ENCODE results near the gene ACTA1. TPM values are rescaled to one million over a fixed set of nuclear protein-coding genes. Genes with fewer than 3 reads are reported as not detected.

The ACTA1 gene
- total RNA-seq, 2 donors from 2014 or later: 3.9 to 41.3 TPM

GRCh38 chr1:229464672-229465071 lies 30.8 kb upstream of the ACTA1 start:
- no peak for DNase-seq (ENCODE audit: low spot score)
- H3K27ac ChIP-seq: no peak overlapping the region
- intact Hi-C loops (cut with DNase I): no loop called here
- peaks cover 0 to 3% of the 10 kb centered on the region in 2 donors for H3K36me3 ChIP-seq
- no peaks in the 10 kb centered on the region for H3K27me3 ChIP-seq (replicated peaks; ENCODE audit: insufficient read depth)
- 95% methylated on average over 8 of the region's 8 CpGs for WGBS
- no peak for TF ChIP-seq CTCF (IDR thresholded peaks at IDR 0.05)
- TF ChIP-seq POLR2A (IDR thresholded peaks at IDR 0.05): no peak
- TF ChIP-seq POLR2AphosphoS5 (IDR thresholded peaks at IDR 0.05): no peak
- H3K9me3 ChIP-seq: no peaks in the 10 kb centered on the region
- no peak overlapping the region for H3K4me3 ChIP-seq
- no peaks in the 10 kb centered on the region for H3K4me1 ChIP-seq (replicated peaks)

GRCh38 chr1:229461032-229461668 lies 27.3 kb upstream of the ACTA1 start:
- Histone ChIP-seq H3K27ac (no peak overlapping the region), H3K36me3 (peaks cover 0 to 3% of the 10 kb centered on the region in 2 donors), H3K27me3 (replicated peaks; ENCODE audit: insufficient read depth) (no peaks in the 10 kb centered on the region), H3K9me3 (no peaks in the 10 kb centered on the region), H3K4me3 (no peak overlapping the region), H3K4me1 (replicated peaks) (no peaks in the 10 kb centered on the region)
- DNase-seq (ENCODE audit: low spot score): no peak
- TF ChIP-seq POLR2A (IDR thresholded peaks at IDR 0.05): no peak
- TF ChIP-seq CTCF (IDR thresholded peaks at IDR 0.05): no peak
- no peak for TF ChIP-seq POLR2AphosphoS5 (IDR thresholded peaks at IDR 0.05)
- intact Hi-C loops (cut with DNase I): no loop called here
- 86% methylated on average over 7 of the region's 7 CpGs for WGBS

- Histone ChIP-seq H3K27me3 (replicated peaks; ENCODE audit: insufficient read depth) (no peaks in the 10 kb centered on the region), H3K9me3 (no peaks in the 10 kb centered on the region), H3K36me3 (no peaks in the 10 kb centered on the region), H3K4me3 (no peak overlapping the region), H3K27ac (no peak overlapping the region), H3K4me1 (replicated peaks) (no peaks in the 10 kb centered on the region)
- TF ChIP-seq CTCF (IDR thresholded peaks at IDR 0.05): no peak
- TF ChIP-seq POLR2AphosphoS5 (IDR thresholded peaks at IDR 0.05): no peak
- no peak for TF ChIP-seq POLR2A (IDR thresholded peaks at IDR 0.05)
- intact Hi-C loops (cut with DNase I): no loop called here
- WGBS: 96% methylated on average over 3 of the region's 3 CpGs
- no peak for DNase-seq (ENCODE audit: low spot score)
These were observed 25.9 kb upstream of the ACTA1 start for GRCh38 chr1:229459815-229460214.

GRCh38 chr1:229457436-229457835 lies 23.5 kb upstream of the ACTA1 start:
- 84% methylated on average over 4 of the region's 4 CpGs for WGBS
- Histone ChIP-seq H3K27me3 (replicated peaks; ENCODE audit: insufficient read depth) (no peaks in the 10 kb centered on the region), H3K9me3 (no peaks in the 10 kb centered on the region), H3K27ac (no peak overlapping the region), H3K36me3 (no peaks in the 10 kb centered on the region), H3K4me1 (replicated peaks) (no peaks in the 10 kb centered on the region), H3K4me3 (no peak overlapping the region)
- no peak for DNase-seq (ENCODE audit: low spot score)
- intact Hi-C loops (cut with DNase I): no loop called here
- no peak for TF ChIP-seq POLR2AphosphoS5 (IDR thresholded peaks at IDR 0.05)

- no peaks in the 10 kb centered on the region for H3K9me3 ChIP-seq
- intact Hi-C loops (cut with DNase I): no loop called here
These were observed 22.1 kb upstream of the ACTA1 start for GRCh38 chr1:229456016-229456415.

More at GRCh38 chr1:229456016-229456415, 22.1 kb upstream of the ACTA1 start:
- Histone ChIP-seq H3K4me1 (replicated peaks) (no peaks in the 10 kb centered on the region), H3K4me3 (no peak overlapping the region), H3K27ac (no peak overlapping the region), H3K36me3 (no peaks in the 10 kb centered on the region), H3K27me3 (replicated peaks; ENCODE audit: insufficient read depth) (no peaks in the 10 kb centered on the region)
- TF ChIP-seq POLR2AphosphoS5 (IDR thresholded peaks at IDR 0.05): no peak
- TF ChIP-seq POLR2A (IDR thresholded peaks at IDR 0.05): no peak
- TF ChIP-seq CTCF (IDR thresholded peaks at IDR 0.05): no peak
- WGBS: 42% methylated on average over 3 of the region's 3 CpGs
- no peak for DNase-seq (ENCODE audit: low spot score)
